ENCODE data around the gene OR1N1. TPM values are rescaled to one million over a fixed set of nuclear protein-coding genes. Genes with fewer than 3 reads are reported as not detected.
"Not testable (repeated sequence)": the region's sequence is repeated elsewhere in the genome, so short reads cannot be mapped to it uniquely, and the experiment has no call there.

The OR1N1 gene
- total and polyA plus RNA-seq, 2 donors (not counting 1 experiment from before 2014, with no cell fraction given): not detected

DNA sequence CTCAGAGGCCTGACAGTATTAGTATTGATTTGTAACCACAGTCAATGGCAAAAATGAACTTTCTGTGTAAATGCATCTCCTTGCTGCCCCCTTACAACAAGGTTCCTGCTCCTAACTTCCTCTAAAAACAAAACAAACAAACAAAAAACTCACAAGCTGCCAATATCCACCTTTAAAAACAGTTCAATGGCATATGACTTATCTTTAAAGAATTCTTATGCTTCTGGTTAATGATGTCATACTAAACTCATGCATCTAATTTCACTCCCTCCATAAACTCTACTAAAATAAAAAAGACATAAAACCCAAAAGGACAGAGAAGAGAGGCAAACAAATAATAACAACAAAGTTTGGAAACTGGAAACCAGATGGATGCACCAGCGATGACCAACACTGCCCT is 9.0 kb upstream of the OR1N1 start:
- Histone ChIP-seq H3K9ac (ENCODE audit: insufficient read depth, low read length) (no peak overlapping the region), H3K9me3 (ENCODE audit: control insufficient read depth, insufficient read depth, low read depth, low read length) (no peaks in the 10 kb centered on the region), H3K36me3 (ENCODE audit: control insufficient read depth, insufficient read depth, low read length) (no peaks in the 10 kb centered on the region), H3K27ac (ENCODE audit: insufficient read depth, low read length) (no peak overlapping the region), H3K4me2 (ENCODE audit: extremely low read depth, insufficient read depth, low read length) (no peak overlapping the region), H3K79me2 (ENCODE audit: control insufficient read depth, insufficient read depth, low read length) (no peaks in the 10 kb centered on the region), H3K27me3 (ENCODE audit: control insufficient read depth, insufficient read depth, low read length) (no peaks in the 10 kb centered on the region), H3K4me3 (replicated peaks in 1 of 4; ENCODE audit: control extremely low read depth in 1 of 4, insufficient read depth in 1 of 4, low read depth in 3 of 4, low read length in 4 of 4) (no peak overlapping the region), H2AFZ (ENCODE audit: low read length) (no peak overlapping the region), H3K4me1 (ENCODE audit: control insufficient read depth, extremely low read depth, insufficient read depth, low read length) (no peaks in the 10 kb centered on the region), H4K20me1 (ENCODE audit: control insufficient read depth, extremely low read depth, insufficient read depth, low read length) (no peaks in the 10 kb centered on the region)
- no peak for TF ChIP-seq EZH2 (IDR thresholded peaks at IDR 0.05; ENCODE audit: low read length, missing control alignments)
- TF ChIP-seq, protein P1, sequence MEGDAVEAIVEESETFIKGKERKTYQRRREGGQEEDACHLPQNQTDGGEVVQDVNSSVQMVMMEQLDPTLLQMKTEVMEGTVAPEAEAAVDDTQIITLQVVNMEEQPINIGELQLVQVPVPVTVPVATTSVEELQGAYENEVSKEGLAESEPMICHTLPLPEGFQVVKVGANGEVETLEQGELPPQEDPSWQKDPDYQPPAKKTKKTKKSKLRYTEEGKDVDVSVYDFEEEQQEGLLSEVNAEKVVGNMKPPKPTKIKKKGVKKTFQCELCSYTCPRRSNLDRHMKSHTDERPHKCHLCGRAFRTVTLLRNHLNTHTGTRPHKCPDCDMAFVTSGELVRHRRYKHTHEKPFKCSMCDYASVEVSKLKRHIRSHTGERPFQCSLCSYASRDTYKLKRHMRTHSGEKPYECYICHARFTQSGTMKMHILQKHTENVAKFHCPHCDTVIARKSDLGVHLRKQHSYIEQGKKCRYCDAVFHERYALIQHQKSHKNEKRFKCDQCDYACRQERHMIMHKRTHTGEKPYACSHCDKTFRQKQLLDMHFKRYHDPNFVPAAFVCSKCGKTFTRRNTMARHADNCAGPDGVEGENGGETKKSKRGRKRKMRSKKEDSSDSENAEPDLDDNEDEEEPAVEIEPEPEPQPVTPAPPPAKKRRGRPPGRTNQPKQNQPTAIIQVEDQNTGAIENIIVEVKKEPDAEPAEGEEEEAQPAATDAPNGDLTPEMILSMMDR (conservative IDR thresholded peaks at IDR 0.05 in 1 of 2, IDR thresholded peaks at IDR 0.05 in 1 of 2; ENCODE audit: low read depth in 1 of 2, low read length in 2 of 2): no peak
- no peak for DNase-seq (ENCODE audit: low read depth in 2 of 2)

DNA sequence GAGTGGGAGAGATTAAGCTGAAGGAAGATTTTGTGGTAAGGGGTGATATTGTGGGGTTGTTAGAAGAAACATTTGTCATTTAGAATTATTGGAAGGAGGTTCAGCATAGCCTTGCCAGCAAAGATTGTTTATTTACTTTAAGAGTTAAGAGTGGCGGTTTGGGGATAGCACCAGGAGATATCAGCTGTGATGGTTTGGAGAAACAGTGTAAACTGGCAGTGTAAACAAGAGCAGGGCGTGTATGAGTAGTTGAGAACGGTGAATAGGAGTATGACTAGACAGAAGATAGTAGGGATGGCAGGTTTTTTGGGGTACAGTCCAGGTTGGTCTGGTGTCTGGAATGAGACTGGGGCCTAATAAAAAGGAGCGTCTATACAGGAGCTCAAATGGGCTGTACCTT is 4.1 kb upstream of the OR1N1 start:
- H3K9me3 ChIP-seq (ENCODE audit: control insufficient read depth, insufficient read depth, low read depth, low read length); H4K20me1 ChIP-seq (ENCODE audit: control insufficient read depth, extremely low read depth, insufficient read depth, low read length); H3K4me3 ChIP-seq (replicated peaks in 1 of 4; ENCODE audit: control extremely low read depth in 1 of 4, insufficient read depth in 1 of 4, low read depth in 3 of 4, low read length in 4 of 4); H3K27me3 ChIP-seq (ENCODE audit: control insufficient read depth, insufficient read depth, low read length); H2AFZ ChIP-seq (ENCODE audit: low read length); DNase-seq (ENCODE audit: low read depth in 2 of 2); H3K9ac ChIP-seq (ENCODE audit: insufficient read depth, low read length); H3K4me1 ChIP-seq (ENCODE audit: control insufficient read depth, extremely low read depth, insufficient read depth, low read length); H3K36me3 ChIP-seq (ENCODE audit: control insufficient read depth, insufficient read depth, low read length); H3K27ac ChIP-seq (ENCODE audit: insufficient read depth, low read length); H3K79me2 ChIP-seq (ENCODE audit: control insufficient read depth, insufficient read depth, low read length); H3K4me2 ChIP-seq (ENCODE audit: extremely low read depth, insufficient read depth, low read length): not testable (repeated sequence)

DNA sequence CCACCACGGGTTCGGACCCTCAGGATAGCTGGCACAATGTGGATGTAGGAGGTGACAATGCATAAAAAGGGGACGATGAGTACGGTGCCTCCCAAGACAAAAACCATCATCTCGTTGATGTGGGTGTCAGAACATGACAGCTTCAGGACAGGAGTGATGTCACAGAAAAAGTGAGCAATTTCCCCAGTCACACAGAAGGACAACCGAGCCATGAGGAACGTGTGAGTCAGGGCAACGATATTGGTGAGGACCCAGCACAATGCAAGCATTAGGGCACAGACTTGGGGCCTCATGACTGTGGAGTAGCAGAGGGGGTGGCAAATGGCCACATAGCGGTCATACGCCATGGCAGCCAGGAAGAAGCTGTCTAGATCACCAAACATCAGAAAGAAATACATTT is 491 bp downstream of the OR1N1 start:
- H4K20me1 ChIP-seq (ENCODE audit: control insufficient read depth, extremely low read depth, insufficient read depth, low read length): no peaks in the 10 kb centered on the region
- H3K4me1 ChIP-seq (ENCODE audit: control insufficient read depth, extremely low read depth, insufficient read depth, low read length): no peaks in the 10 kb centered on the region
- no peak overlapping the region for H2AFZ ChIP-seq (ENCODE audit: low read length)
- H3K36me3 ChIP-seq (ENCODE audit: control insufficient read depth, insufficient read depth, low read length): no peaks in the 10 kb centered on the region
- no peak overlapping the region for H3K27ac ChIP-seq (ENCODE audit: insufficient read depth, low read length)
- no peak overlapping the region for H3K4me2 ChIP-seq (ENCODE audit: extremely low read depth, insufficient read depth, low read length)
- no peak for DNase-seq (ENCODE audit: low read depth in 2 of 2)
- H3K79me2 ChIP-seq (ENCODE audit: control insufficient read depth, insufficient read depth, low read length): no peaks in the 10 kb centered on the region
- no peaks in the 10 kb centered on the region for H3K27me3 ChIP-seq (ENCODE audit: control insufficient read depth, insufficient read depth, low read length)
- TF ChIP-seq, protein P1 (conservative IDR thresholded peaks at IDR 0.05 in 1 of 2, IDR thresholded peaks at IDR 0.05 in 1 of 2; ENCODE audit: low read depth in 1 of 2, low read length in 2 of 2): no peak
- no peak for TF ChIP-seq EZH2 (IDR thresholded peaks at IDR 0.05; ENCODE audit: low read length, missing control alignments)
- no peak overlapping the region for H3K9ac ChIP-seq (ENCODE audit: insufficient read depth, low read length)
- H3K9me3 ChIP-seq (ENCODE audit: control insufficient read depth, insufficient read depth, low read depth, low read length): no peaks in the 10 kb centered on the region
- no peak overlapping the region for H3K4me3 ChIP-seq (replicated peaks in 1 of 4; ENCODE audit: control extremely low read depth in 1 of 4, insufficient read depth in 1 of 4, low read depth in 3 of 4, low read length in 4 of 4)

Data from fibroblast of lung (primary cell).